NCI-H1105 treated with DMSO at 0.1 percent for 48 hours (cell line): ENCODE data around the gene TTC28.

ENCODE experiments used
- DNase-seq: peaks from one replicate; lab custom pipeline; 2025; lab: John Stamatoyannopoulos, UW

The TTC28 gene

DNA sequence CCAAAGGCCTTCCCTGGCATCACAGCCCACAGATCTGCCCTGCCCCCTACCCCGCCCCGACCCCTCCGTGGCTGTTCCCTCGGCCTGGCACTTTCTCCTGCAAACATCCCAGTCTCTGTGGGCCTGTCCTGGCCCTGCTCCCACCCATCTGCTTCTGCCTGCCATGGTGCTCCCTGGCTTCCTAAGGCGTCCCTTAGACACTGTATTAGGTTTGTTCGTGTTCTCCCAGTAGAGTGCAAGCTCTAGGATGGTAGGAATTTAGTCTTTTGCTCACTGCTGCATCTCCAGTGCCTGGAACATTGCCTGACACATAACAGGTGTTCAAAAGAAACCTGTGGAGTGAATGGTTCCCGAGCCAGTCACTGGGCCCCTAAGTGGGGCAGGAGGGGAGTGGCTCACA, 690.9 kb downstream of the TTC28 start:
- no peak for DNase-seq

DNA sequence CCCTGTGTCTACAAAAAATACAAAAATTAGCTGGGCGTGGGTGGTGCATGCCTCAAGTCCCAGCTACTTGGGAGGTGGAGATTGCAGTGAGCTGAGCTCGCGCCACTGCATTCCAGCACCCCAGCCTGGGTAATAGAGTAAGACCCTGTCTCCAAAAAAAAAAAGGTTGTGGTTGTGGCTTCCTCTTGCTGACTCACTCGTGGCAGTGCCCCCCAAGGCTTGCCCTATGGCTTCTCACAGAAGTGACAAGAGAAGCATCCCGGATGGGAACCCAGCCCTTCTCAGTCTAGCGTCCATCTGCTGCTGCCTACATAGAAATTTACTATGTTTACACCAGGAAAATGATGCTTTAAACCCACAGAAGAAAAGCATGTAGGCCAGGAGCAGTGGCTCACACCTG, 692.1 kb downstream of the TTC28 start:
- no peak for DNase-seq

DNA sequence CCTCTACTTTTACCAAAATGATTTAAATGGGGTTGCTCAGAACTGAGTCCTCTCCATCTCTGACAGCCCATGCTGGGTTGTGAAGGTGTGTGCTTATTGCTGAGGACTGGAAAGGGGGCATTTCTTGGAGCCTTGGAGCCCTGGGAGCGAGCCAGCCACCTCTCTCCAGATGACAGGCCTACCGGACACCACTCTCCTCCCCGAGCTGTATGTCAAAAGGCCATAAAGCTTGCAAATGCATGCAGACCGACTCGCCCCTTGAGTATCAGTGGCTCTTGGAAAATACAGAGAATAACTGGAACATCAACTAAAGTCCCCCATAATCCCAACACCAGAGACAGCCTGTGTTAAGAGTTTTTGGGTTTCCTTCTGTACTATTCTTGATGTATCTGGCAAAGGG, 692.7 kb downstream of the TTC28 start:
- no peak for DNase-seq

DNA sequence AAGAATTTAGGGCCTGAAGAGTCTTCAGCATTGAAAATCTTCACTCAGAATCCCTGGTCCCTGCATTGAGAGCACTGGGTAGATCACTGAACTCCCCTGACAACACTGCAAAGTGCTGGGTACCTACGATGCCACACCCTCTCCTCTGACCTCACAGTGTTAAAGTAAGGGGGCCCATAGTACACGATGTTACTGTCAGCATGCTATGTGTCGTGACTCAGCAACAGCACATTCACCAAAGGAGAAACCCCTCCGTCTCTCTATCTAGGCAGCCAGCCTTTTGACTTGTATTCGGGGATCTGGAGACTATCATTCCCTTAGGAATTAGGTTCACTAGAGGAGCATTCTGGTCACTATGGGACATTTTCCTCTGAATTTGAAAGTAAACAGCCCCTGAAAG, 693.2 kb downstream of the TTC28 start:
- no peak for DNase-seq

DNA sequence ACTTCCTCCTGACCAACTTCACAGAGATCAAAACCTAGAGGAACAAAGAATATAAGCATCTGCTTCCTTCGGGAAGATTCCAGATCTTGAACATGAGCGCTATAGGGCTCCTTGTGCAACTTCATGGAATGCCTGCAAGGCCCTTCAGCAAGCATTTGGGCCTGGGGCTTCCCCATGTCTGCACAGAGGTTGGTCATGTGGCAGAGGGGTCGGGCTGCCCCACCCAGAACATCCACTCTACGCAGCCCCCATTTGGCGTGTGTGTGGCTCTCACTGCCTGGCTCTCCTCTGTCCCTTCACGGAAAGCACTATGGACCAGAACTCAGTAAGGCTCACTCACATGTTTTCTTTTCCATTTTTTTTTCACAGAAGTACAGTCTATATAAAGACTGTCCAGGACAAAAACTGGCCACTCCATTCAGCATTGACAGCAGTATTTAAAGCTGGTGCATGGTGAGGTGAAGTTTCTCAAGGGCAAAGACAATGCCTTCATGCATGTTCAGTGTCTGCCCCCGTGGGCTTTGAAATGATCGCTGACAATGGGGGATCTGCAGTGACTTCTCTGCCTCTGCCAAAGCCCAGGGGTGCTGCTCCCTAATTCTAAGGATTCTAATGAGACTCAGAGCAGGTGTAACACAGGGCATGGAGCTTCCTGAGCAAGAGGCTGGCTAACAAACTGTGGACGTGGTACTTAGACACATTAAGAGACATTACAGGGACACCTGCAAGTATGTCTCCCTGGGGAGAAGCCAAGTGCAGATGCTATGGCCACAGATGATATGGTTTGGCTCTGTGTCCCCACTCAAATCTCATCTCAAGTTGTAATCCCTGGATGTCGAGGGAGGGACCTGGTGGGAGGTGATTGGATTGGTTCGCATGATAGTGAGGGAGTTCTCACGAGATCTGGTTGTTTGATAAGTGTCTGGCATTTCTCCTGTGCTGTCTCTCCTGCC, 694.0 kb downstream of the TTC28 start:
- no peak for DNase-seq

DNA sequence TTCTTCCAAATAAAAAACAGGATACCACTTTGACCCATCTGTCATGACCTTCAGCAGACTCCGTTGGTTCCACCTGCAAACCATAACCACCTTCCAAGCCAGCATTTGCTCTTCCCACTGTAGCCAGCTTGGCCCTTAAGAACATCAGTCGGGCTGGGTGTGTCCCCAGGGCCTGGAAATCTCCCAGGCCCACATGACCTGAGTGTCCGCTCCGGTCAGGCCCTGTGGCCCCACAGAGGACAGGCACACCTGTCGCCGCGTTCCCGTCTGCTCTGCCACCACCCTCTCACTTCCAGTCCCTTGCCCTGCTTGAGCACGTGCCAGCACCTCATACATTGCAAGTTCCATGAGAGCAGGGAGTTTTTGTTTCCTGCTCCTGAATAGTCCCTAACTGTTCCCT, 694.9 kb downstream of the TTC28 start:
- DNase-seq: no peak

DNA sequence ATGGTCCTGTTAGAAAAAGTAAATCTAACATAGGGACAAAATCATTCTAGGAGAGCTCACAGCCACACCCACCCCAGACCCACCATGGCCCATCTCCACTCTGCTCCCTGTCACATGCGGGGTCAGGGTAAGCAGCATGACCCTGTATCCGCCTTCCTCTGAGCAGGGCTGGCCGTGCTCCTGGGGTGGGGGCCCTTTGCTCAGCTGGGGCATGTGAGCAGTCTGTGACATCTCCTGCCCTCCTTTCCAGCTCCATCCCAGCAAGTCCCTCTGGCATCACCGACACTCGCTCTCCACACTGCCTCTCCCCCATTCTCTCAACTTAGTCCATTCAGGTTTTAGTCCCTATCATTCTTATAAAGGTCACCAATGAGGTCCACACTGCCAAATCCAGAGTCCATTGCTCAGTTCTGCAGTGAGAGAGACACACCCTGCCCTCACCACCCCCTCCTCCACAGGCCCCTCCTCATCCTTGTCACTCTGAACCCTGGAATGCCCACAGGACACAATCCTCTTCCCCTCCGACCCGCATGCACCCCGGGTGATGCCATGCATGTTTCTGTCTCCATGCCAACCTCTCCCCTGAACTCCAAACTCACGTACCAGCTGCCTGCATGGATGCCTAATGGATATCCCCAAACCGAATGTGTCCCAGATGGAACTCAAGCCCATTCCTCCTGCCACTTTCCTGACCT, 695.5 kb downstream of the TTC28 start:
- no peak for DNase-seq

DNA sequence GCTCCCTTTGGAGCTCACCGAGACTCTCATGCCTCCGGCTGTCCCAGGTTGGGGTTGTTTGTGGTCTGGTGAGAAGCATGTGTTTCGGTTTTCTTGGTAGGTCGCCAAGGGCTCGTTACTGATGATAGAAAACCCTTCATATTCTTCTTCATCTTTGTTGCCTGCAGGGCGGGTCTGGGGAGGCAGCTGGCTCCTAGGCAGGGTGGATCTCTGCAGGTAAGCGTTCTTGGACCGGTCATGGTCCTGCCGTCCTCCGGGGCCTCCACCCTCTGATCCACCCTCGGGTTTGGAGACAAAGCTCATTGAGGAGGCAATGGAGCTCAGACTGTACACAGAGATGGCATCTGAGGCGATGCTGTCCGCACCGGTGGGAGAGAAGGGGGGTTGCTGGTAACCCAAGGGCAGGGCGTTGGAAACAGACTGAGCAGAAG, 696.3 kb downstream of the TTC28 start:
- DNase-seq: no peak

DNA sequence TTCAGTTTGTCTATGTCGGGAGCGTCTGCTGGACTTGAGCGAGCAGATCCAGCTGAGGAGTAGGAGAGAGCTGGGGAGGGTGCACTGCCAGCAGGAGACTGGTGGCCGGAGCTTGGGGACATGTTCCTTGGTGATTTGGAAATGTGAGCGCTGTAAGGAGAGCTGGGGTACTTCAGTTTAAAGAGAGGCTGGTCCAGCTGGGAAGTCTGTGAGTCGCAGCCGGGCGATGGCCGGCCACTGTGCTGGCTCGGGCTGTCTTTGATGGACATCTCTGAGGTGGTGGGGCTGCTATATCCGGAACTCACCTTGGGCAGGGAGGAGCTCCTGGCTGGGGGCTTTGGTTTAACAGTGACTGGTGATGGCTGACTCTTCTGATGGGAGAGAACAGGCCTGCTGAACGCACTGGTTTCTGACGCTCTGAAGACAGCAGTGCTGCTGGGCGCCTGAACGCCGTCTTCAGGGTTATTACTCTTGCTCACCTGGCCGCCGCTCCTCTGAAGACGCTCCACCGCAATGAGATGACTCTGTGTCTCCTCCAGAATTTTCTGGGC, 696.9 kb downstream of the TTC28 start:
- DNase-seq: no peak

DNA sequence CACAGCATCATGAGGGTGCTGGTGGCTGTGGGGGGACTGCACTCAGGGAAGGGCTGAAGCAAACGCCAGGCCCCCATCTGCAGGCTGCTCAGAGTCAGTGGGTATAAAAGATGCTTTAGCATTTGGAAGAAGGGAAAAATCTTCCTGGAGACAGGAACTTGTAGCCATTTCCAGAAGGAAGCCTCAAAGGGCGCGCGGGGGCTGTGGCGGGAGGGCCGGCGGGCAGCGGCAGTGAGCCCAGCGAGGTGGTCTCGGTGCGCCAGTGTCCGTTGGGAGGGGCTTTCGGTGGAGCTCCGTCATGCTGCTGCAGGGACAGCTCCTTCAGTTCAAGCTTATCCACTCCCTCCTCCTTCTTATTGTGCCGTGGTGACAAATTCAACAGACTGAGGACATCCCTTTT, 697.5 kb downstream of the TTC28 start:
- no peak for DNase-seq

DNA sequence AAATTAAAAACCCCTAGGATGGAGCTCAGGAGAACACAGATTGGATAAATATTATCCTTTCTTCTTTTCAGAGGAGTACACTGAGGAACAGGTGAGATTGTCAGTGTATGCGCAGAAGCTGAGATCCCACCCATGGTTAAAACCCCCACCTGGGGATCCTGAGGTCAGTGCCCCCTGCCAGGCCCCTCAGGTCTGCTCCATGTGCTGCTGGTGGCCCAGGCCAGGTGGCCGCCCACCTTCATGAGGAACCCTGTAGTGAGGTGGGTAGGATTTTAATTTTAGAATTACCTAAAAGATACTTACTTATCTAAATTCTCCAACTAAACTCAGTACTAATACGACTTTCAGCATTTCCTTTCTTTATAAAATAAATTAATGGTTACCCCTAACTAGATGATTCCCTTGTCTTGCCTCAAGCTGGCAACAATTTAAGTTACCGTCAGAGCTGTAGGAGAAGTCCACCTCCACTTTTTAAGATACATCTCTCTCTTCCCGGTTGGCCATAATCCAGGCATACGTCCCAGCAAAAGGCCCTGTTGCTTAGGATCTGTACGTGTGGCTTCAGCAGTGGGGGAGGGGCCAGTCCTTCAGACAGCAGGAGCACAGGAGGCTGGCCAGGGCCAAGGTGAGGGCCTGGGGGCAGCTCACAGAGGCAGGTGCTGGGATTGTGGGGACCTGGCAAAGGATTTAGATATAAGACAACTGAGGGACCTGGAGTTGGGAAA, 699.1 kb downstream of the TTC28 start:
- no peak for DNase-seq

DNA sequence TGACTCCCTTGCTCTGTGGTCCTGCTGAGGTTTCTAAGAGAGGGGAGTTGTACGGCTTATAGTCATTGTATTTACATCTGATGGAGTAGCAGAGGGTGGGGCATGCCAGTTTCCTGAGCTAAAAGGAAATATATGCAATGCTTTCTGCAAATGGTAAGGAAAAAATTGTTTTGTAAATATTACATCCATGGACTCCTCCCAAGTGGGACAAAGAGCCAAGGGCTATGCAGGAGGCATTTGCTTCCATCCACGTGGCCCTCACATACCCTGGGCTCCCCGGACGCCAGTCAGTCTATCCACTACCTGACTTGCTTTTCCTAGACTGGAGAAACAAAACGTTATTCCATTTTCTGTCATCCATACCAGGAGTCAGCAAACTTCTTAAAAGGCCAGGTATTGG, 700.8 kb downstream of the TTC28 start:
- DNase-seq: no peak

DNA sequence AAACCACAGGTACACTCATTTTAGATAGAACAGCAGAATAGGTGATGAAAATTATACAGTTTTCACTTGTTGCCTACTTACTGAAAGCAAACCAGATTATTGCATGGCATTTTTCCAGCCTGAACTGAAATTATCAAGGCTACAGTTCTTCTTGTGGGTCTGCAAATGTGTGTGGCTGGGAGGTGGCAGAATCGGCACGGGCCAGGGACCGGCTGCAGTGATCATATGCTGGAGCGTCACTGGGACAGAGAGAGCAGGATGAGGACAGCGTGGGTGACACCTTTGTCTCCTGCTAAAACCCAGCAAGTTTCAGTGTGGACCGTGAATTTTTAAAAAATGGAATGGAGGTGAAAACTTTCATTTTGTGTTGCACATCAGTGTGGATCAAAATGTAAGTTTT, 701.3 kb downstream of the TTC28 start:
- no peak for DNase-seq

DNA sequence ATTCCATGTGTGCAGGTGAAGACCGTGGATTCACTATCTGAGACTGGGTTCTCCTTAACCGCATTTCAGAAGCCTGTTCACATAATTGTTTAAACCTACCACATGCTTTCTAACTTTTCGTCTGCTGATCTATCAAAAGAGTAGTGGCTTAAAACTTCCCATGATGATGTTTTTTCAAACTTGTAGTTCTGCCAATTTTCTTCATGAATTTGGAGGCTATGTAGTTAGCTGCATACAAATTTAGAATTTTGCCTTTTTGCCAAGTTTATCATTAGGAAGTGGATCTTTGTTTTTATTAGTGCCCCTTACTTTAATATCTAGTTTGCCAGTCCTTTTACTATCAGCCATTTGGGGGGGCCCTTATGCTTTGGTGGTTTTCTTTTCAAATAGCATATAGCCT, 703.1 kb downstream of the TTC28 start:
- DNase-seq: no peak

DNA sequence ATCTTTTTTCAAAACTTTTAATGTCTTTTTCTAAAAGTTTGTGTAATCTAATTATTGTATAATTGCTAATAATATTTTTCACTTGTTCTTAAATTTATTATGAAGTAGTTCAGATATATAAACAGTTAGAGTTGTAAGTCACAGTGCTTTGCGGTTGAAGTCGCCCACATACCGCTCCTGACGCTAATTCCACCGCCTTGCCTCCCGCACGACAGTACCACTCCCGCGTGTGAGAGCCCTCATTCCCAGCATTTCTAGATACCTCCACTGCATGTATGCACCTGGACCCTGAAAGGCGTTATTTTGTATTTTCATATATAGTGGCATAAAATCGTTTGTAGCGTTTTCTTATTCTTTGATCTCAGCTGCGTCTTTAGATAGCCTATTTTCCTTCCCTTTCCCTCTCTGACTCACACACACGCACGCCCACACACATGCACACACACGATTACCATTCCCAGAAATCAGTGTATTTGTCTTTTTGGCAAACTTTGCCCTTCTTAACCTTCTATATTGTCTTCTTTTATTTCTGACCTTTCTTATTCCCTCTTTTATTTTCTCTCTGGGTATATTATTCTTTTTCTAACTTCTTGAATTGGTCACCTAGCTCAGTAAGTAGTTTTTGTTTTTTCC, 704.1 kb downstream of the TTC28 start:
- no peak for DNase-seq

DNA sequence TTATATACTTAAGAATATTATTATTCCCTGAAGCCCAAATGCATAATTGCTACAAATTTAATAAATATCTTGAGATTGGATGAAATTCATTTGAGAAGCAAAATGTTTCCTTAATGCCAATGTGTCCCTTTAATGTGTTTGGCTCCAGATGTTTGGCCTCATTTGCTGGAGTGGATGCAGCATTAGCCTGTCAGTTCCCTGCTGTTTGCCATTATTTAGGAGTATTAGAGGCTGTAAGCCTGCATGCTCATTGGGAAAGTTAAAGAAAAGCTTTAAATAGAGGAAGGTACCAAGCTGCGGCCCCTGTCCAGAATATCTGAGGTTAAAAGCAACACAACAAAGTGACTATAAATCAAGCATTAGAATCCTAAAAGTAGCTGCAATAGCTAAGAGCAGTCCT, 705.8 kb downstream of the TTC28 start:
- no peak for DNase-seq

DNA sequence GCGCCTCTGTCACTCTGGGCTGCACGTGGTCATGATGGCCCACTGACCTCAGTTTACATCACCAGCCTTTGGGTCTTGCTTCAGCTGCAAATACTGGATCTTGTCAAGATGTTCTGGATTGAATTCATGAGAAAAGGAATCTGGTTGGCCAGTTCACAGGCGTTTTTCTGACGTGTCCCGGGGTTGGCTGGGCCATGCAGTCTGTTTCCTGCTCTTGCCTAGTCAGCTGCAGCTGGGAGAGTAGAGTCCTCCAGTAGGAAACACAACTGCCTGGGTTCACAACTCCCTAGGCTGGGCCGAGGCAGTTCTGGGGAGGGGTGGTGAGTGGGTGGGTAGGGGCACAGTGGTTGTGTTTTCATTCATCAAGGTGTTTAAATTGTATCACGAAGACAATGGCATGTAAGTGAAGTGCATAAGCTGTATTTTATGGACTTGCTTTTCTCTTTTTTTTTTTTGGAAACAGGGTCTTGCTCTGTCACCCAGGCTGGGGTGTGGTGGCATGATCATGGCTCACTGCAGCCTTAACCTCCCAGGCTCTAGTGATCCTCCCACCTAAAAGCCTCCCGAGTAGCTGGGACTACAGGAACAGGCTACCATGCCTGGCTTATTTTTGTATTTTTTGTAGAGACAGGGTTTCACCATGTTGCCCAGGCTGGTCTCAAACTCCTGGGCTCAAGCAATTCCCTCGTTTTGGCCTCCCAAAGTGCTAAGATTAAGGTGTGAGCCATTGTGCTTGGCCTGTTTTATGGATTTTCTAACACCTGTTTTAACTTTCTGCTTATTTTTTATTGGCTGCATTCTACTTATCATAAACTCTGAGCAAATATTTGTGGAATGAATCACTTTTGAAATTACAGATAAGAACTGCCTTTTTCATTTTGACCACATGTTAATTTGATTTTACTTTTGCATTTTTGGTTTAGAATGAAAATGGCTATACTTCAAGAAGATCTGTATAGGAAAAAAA, 706.6 kb downstream of the TTC28 start:
- no peak for DNase-seq

DNA sequence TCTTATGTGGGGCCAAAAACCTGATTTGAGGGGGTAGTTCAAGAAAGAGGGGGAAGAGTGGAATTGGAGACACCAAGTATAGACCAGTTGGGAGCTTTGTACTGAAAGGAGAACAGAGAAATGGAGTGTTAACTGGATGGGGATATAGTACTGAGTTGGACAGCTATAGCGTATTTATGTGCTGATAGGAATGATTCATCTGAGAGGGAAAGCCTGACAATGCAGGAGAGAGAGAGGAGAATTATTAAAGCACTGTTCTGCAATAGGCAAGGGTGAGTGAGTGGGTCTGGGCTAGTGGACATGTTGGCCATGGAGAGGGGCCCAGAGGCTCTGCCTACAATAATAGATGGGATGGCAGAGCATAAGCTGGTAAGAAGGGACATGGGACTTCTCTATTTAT, 707.7 kb downstream of the TTC28 start:
- no peak for DNase-seq

DNA sequence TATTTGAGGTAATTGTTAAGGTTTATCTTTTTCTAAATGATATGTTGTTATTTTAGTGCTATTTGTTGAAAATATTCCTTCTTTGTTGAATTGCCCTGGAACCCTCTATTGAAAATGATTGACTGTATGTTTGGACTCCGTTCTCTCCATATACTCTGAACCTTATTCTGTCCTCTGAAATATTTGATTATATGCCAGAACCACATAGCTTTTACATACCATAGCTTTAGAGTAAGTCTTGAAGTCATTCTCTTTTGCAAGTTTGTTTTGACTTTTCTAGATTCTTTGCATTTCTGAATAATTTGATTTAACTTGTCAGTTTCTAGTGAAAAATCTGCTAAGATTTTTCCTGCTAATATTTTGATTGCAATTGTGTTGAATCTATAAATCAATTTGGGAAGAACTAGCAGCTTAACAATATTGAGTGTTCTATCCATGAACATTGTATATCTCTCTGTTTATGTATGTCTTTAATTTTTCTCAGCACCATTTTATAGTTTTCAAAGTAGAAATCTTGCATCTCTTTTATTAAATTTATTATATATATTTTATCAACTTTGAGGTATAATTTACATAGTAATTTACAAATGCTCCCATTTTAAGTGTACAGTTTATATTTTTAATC, 708.9 kb downstream of the TTC28 start:
- no peak for DNase-seq
